NOMO-1 (cell line): ENCODE measurements around the gene TBX21.

ENCODE experiments used
- DNase-seq, 2 experiments: peaks; one replicate each; lab custom pipeline; 2025; ENCODE audit not compliant: unreplicated experiment in 2 of 2; lab: John Stamatoyannopoulos, UW

Gene TBX21

GRCh38 chr17:47697906-47698711 is 34.9 kb upstream of the TBX21 start:
- no peak for DNase-seq

GRCh38 chr17:47698749-47699535 is 34.1 kb upstream of the TBX21 start:
- peak; percentile 39 to 41 for DNase-seq

- DNase-seq = no peak
Observed at GRCh38 chr17:47699536-47699840, 33.5 kb upstream of the TBX21 start.

GRCh38 chr17:47700471-47701449 is 32.3 kb upstream of the TBX21 start:
- no peak for DNase-seq

- DNase-seq = no peak
Observed at GRCh38 chr17:47701608-47702007, 31.4 kb upstream of the TBX21 start.

- DNase-seq = no peak
Observed at GRCh38 chr17:47702391-47702995, 30.5 kb upstream of the TBX21 start.

- no peak for DNase-seq
Observed at GRCh38 chr17:47703191-47703591, 29.8 kb upstream of the TBX21 start.

GRCh38 chr17:47703671-47704070 is 29.4 kb upstream of the TBX21 start:
- no peak for DNase-seq

GRCh38 chr17:47704116-47704515 is 28.9 kb upstream of the TBX21 start:
- DNase-seq = peak; percentile 6 to 32

GRCh38 chr17:47704736-47705135 is 28.3 kb upstream of the TBX21 start:
- DNase-seq = no peak

- no peak for DNase-seq
Observed at GRCh38 chr17:47705536-47706530, 27.2 kb upstream of the TBX21 start.

GRCh38 chr17:47707056-47707804 is 25.8 kb upstream of the TBX21 start:
- no peak for DNase-seq

GRCh38 chr17:47707884-47708283 is 25.2 kb upstream of the TBX21 start:
- DNase-seq = no peak

- DNase-seq = no peak
Observed at GRCh38 chr17:47708312-47708863, 24.6 kb upstream of the TBX21 start.

GRCh38 chr17:47708864-47709541 is 24.0 kb upstream of the TBX21 start:
- DNase-seq = no peak

GRCh38 chr17:47709594-47709993 is 23.4 kb upstream of the TBX21 start:
- DNase-seq = no peak

- DNase-seq = no peak
Observed at GRCh38 chr17:47711366-47712099, 21.5 kb upstream of the TBX21 start.
